IMR-90 (cell line): Measurements from ENCODE around the gene PRR4. TPM values are rescaled to one million over a fixed set of nuclear protein-coding genes. Genes with fewer than 3 reads are reported as not detected.

ENCODE experiments used
- ATAC-seq: fragments of 200-7000 bp; cut with Tn5 transposase; 2 replicates; pipeline ENCODE4 v1.9.1; 2020; ENCODE audit warnings: low read depth, mild to moderate bottlenecking, moderate library complexity
- BruUV-seq: library from RNA; stranded (reverse); fragments of 400-500 nt; replicated peaks from 2 replicates; lab custom pipeline; 2021; lab: Mats Ljungman, UMichigan
- CTCF ChIA-PET: fragments of 300-600 bp; formaldehyde crosslinking; extraction: SDS; loops from one replicate; lab custom pipeline; 2021; ENCODE audit warnings: antibody characterized with exemption; lab: Yijun Ruan, JAX
- POLR2A ChIA-PET: fragments of 300-600 bp; sonication (Branson Sonifier 250); formaldehyde crosslinking; loops from one replicate; lab custom pipeline; 2022; ENCODE audit warnings: antibody characterized with exemption; ENCODE audit not compliant: unreplicated experiment; lab: Charles Lee
- DNase-seq: peaks from one replicate; pipeline ENCODE4 v3.0.0; 2013
- H2AFZ ChIP-seq: replicated peaks from 2 replicates; pipeline ENCODE3; 2013; ENCODE audit warnings: low read length, mild to moderate bottlenecking; ENCODE audit not compliant: poor library complexity
- H2AK5ac ChIP-seq: 2 replicates; pipeline ENCODE4 v1.6.1; 2013; ENCODE audit warnings: low read depth, low read length, inconsistent platforms
- H2AK9ac ChIP-seq: replicated peaks from 2 replicates; pipeline ENCODE3; 2013; ENCODE audit warnings: mild to moderate bottlenecking, low read depth, low read length, moderate library complexity; ENCODE audit not compliant: poor library complexity
- H2BK120ac ChIP-seq: 2 replicates; pipeline ENCODE4 v1.6.1; 2013; ENCODE audit warnings: low read depth, low read length, inconsistent platforms
- H2BK15ac ChIP-seq: 3 replicates; pipeline ENCODE4 v1.6.1; 2013; ENCODE audit warnings: low read depth, low read length, inconsistent platforms
- H2BK20ac ChIP-seq: 2 replicates; pipeline ENCODE4 v1.6.1; 2013; ENCODE audit warnings: low read depth, mild to moderate bottlenecking, inconsistent platforms, low read length, moderate library complexity
- H2BK5ac ChIP-seq: 2 replicates; pipeline ENCODE4 v1.6.1; 2013; ENCODE audit warnings: mild to moderate bottlenecking, low read depth, low read length, inconsistent platforms; ENCODE audit not compliant: poor library complexity, severe bottlenecking
- H3K14ac ChIP-seq: replicated peaks from 2 replicates; pipeline ENCODE4 v1.6.1; 2013; ENCODE audit warnings: low read depth, low read length, inconsistent platforms
- H3K18ac ChIP-seq: 2 replicates; pipeline ENCODE4 v1.6.1; 2013; ENCODE audit warnings: low read depth, low read length, control low read depth
- H3K23ac ChIP-seq: 2 replicates; pipeline ENCODE4 v1.6.1; 2013; ENCODE audit warnings: low read depth, low read length, inconsistent platforms
- H3K27ac ChIP-seq: 2 replicates; pipeline ENCODE4 v1.5.1; 2013; ENCODE audit warnings: mild to moderate bottlenecking, control low read depth, low read length; ENCODE audit not compliant: insufficient read depth
- H3K27me3 ChIP-seq: 2 replicates; pipeline ENCODE4 v1.6.1; 2013; ENCODE audit warnings: low read length; ENCODE audit not compliant: control insufficient read depth, insufficient read depth
- H3K36me3 ChIP-seq: 2 replicates; pipeline ENCODE4 v1.6.1; 2013; ENCODE audit warnings: low read length, mixed read lengths; ENCODE audit not compliant: control insufficient read depth, insufficient read depth
- H3K4ac ChIP-seq: 2 replicates; pipeline ENCODE4 v1.6.1; 2013; ENCODE audit warnings: low read depth, low read length, inconsistent platforms
- H3K4me1 ChIP-seq: 2 replicates; pipeline ENCODE4 v1.6.1; 2013; ENCODE audit warnings: low read length, mixed read lengths; ENCODE audit not compliant: control insufficient read depth, insufficient read depth
- H3K4me2 ChIP-seq: 2 replicates; pipeline ENCODE4 v1.6.1; 2013; ENCODE audit warnings: low read depth, mild to moderate bottlenecking, control low read depth, low read length, moderate library complexity
- H3K4me3 ChIP-seq: 2 replicates; pipeline ENCODE4 v1.5.1; 2013; ENCODE audit warnings: low read depth, mild to moderate bottlenecking, control low read depth, low read length, moderate library complexity; ENCODE audit not compliant: insufficient read depth
- H3K56ac ChIP-seq: 2 replicates; pipeline ENCODE4 v1.6.1; 2013; ENCODE audit warnings: low read length, inconsistent platforms; ENCODE audit not compliant: insufficient read depth; ENCODE audit errors: extremely low read depth
- H3K79me1 ChIP-seq, 2 experiments: 2 replicates each; pipeline ENCODE4 v1.6.1; 2013; ENCODE audit warnings: low read length in 2 of 2, inconsistent platforms in 1 of 2, low read depth in 1 of 2
- H3K9ac ChIP-seq: 2 replicates; pipeline ENCODE4 v1.6.1; 2013; ENCODE audit warnings: low read depth, low read length, control low read depth
- H3K9me1 ChIP-seq: 2 replicates; pipeline ENCODE4 v1.6.1; 2013; ENCODE audit warnings: low read length, inconsistent platforms; ENCODE audit not compliant: insufficient read depth
- H3K9me3 ChIP-seq: 2 replicates; pipeline ENCODE4 v1.6.1; 2013; ENCODE audit warnings: low read length; ENCODE audit not compliant: control insufficient read depth, insufficient read depth
- H4K20me1 ChIP-seq: 2 replicates; pipeline ENCODE4 v1.6.1; 2013; ENCODE audit warnings: low read length, inconsistent platforms; ENCODE audit not compliant: insufficient read depth
- H4K5ac ChIP-seq: 2 replicates; pipeline ENCODE4 v1.6.1; 2013; ENCODE audit warnings: mild to moderate bottlenecking, low read depth, low read length, control low read depth
- H4K8ac ChIP-seq, 2 experiments: 2 replicates each; pipeline ENCODE4 v1.6.1; 2013; ENCODE audit warnings: low read depth in 2 of 2, low read length in 2 of 2, control low read depth in 1 of 2, inconsistent platforms in 1 of 2
- H4K91ac ChIP-seq: 2 replicates; pipeline ENCODE4 v1.6.1; 2013; ENCODE audit warnings: low read depth, low read length, inconsistent platforms; ENCODE audit not compliant: insufficient read depth
- CEBPB ChIP-seq: IDR thresholded peaks from 2 replicates; pipeline ENCODE4 v1.6.1; 2012; ENCODE audit warnings: low read depth, low read length, improper control_type of control experiment
- CHD1 ChIP-seq: IDR thresholded peaks from 2 replicates; pipeline ENCODE4 v1.6.1; 2012; ENCODE audit warnings: low read depth, low read length, improper control_type of control experiment
- FOS ChIP-seq: fragments of 150-350 bp; IDR thresholded peaks from 2 replicates; pipeline ENCODE4 v1.6.1; 2016; ENCODE audit warnings: low read depth, low read length
- MAFK ChIP-seq: IDR thresholded peaks from 2 replicates; pipeline ENCODE4 v1.6.1; 2012; ENCODE audit warnings: low read depth, low read length, improper control_type of control experiment
- MAZ ChIP-seq: IDR thresholded peaks from 2 replicates; pipeline ENCODE4 v1.6.1; 2012; ENCODE audit warnings: low read depth, mild to moderate bottlenecking, low read length, improper control_type of control experiment, moderate library complexity, borderline replicate concordance
- MXI1 ChIP-seq: IDR thresholded peaks from 2 replicates; pipeline ENCODE4 v1.6.1; 2012; ENCODE audit warnings: low read depth, mild to moderate bottlenecking, low read length, moderate library complexity, borderline replicate concordance
- NFE2L2 ChIP-seq: fragments of 150-350 bp; IDR thresholded peaks from 2 replicates; pipeline ENCODE4 v1.6.1; 2016; ENCODE audit warnings: low read depth, mild to moderate bottlenecking, low read length
- POLR2A ChIP-seq: IDR thresholded peaks from 2 replicates; pipeline ENCODE4 v1.6.1; 2012; ENCODE audit warnings: mild to moderate bottlenecking, low read depth, low read length
- RAD21 ChIP-seq: IDR thresholded peaks from 2 replicates; pipeline ENCODE4 v1.6.1; 2012; ENCODE audit warnings: low read length, improper control_type of control experiment
- RFX5 ChIP-seq: IDR thresholded peaks from 2 replicates; pipeline ENCODE4 v1.8.0; 2012; ENCODE audit warnings: low read depth, mild to moderate bottlenecking, low read length, moderate library complexity
- USF2 ChIP-seq: fragments of 150-350 bp; IDR thresholded peaks from 2 replicates; pipeline ENCODE4 v1.6.1; 2017; ENCODE audit warnings: mild to moderate bottlenecking, antibody characterized with exemption, low read length, low read depth
- WGBS, 2 experiments: methylation state at CpG; one replicate each; pipeline versions ENCODE4 v1.1.5 to v1.1.7; 2013; ENCODE audit warnings: missing lambda C conversion rate in 2 of 2; ENCODE audit not compliant: insufficient read length in 1 of 2; ENCODE audit errors: extremely low coverage in 2 of 2; 5-methylcytosine and 5-hydroxymethylcytosine counted together
- dilution Hi-C: fragments of 300-500 bp; cut with HindIII; formaldehyde crosslinking; loops from one replicate; pipeline ENCODE4 v1.14.3; 2018; ENCODE audit warnings: low sequenced_read_pairs; ENCODE audit not compliant: unreplicated experiment
- in situ Hi-C: fragments of 300-500 bp; cut with MboI; formaldehyde crosslinking; loops from 3 replicates; pipeline ENCODE4 v1.14.3; 2019; ENCODE audit warnings: low sequenced_read_pairs, inconsistent platforms, mixed read lengths
- intact Hi-C: fragments of 100-400 bp; cut with micrococcal nuclease; formaldehyde crosslinking; loops from 2 replicates; pipeline ENCODE4 v1.10.0; 2022
- polyA plus RNA-seq, 3 experiments: library from polyadenylated mRNA; depleted of rRNA; stranded (reverse); fragments of >200 nt; gene quantifications; 2 replicates each; pipeline ENCODE4 v1.2.3, GENCODE V29; 2012; ENCODE audit warnings: low replicate concordance in 1 of 3
- total RNA-seq: library from RNA; depleted of rRNA; stranded (reverse); fragments of >200 nt; gene quantifications from 2 replicates; pipeline ENCODE4 v1.2.3, GENCODE V29; 2012

The PRR4 gene
- total and polyA plus RNA-seq, 2 of the 4 experiments (the other 2 are of a cell fraction), result 0.72 to 1.9 TPM

DNA sequence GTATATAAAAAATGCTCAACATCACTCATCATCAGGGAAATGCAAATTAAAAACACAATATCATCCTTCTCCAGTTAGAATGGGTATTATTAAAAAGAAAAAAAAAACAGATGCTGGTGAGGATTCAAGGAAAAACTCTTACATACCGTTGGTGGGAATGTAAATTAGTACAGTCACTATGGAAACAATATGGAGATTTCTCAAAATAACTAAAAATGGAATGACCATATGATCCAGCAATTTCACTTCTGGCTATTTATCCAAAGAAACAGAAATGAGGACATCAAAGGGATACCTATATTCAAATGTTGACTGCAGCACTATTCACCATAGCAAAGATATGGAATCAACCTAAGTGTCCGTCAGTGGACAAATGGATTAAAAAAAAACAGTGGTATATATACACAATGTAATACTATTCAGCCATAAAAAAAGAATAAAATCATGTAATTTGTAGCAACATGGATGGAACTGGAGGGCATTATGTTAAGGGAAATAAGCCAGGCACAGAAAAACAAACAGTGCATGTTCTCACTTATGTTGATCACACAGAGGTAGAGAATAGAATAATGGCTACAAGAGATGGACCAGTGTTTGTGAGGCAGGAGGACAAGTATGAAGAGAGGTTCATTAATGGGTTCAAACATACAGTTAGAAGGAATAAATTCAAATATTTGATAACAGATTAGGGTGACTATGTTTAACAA is 14.4 kb upstream of the PRR4 start:
- no peak overlapping the region for H2BK120ac ChIP-seq
- CTCF ChIA-PET, result no interaction called here
- H4K5ac ChIP-seq, result no peak overlapping the region
- TF ChIP-seq CHD1, result no peak
- no peak for TF ChIP-seq MAZ
- TF ChIP-seq MAFK, result no peak
- TF ChIP-seq CEBPB, result no peak
- no peak for TF ChIP-seq RFX5
- TF ChIP-seq RAD21, result no peak
- no peak for TF ChIP-seq FOS
- TF ChIP-seq MXI1, result no peak
- no peak for TF ChIP-seq POLR2A
- no peak for TF ChIP-seq USF2
- TF ChIP-seq NFE2L2, result no peak
- no peak overlapping the region for H2AK9ac ChIP-seq
- H3K4me2 ChIP-seq, result no peak overlapping the region
- no peak overlapping the region for H4K8ac ChIP-seq
- BruUV-seq, result no TSS peak
- ATAC-seq, result no peak
- POLR2A ChIA-PET, result no interaction called here
- no peak overlapping the region for H3K9ac ChIP-seq
- H4K20me1 ChIP-seq, result no peaks in the 10 kb centered on the region
- no peak overlapping the region for H2AFZ ChIP-seq
- H3K27me3 ChIP-seq, result no peaks in the 10 kb centered on the region
- H3K79me1 ChIP-seq, result peaks cover 0 to 2% of the 10 kb centered on the region in 2 experiments; a peak in 1 of 4 replicates
- dilution Hi-C loops (no loop called here), in situ Hi-C loops (no loop called here), intact Hi-C loops (no loop called here)
- no peak overlapping the region for H3K4me3 ChIP-seq
- H3K23ac ChIP-seq, result no peak overlapping the region
- H3K27ac ChIP-seq, result no peak overlapping the region
- no peak for DNase-seq
- H3K9me3 ChIP-seq, result no peaks in the 10 kb centered on the region
- H3K14ac ChIP-seq, result no peak overlapping the region
- H3K9me1 ChIP-seq, result peaks cover 4% of the 10 kb centered on the region; the same call in 1 of the 2 replicates
- H2BK15ac ChIP-seq, result no peak overlapping the region
- H4K91ac ChIP-seq, result no peak overlapping the region
- H2BK5ac ChIP-seq, result no peak overlapping the region
- no CpG with 5 or more reads among the region's 2 CpGs for WGBS, 2 experiments
- no peaks in the 10 kb centered on the region for H3K4me1 ChIP-seq
- H2BK20ac ChIP-seq, result no peak overlapping the region
- H3K18ac ChIP-seq, result no peak overlapping the region
- no peak overlapping the region for H3K4ac ChIP-seq
- H3K36me3 ChIP-seq, result no peaks in the 10 kb centered on the region
- H2AK5ac ChIP-seq, result no peak overlapping the region
- H3K56ac ChIP-seq, result no peak overlapping the region
